HG02588 (cell line): Measurements from ENCODE around the gene SAMM50.

Experiments
- ATAC-seq: cut with Tn5 transposase; IDR thresholded peaks from one replicate; pipeline ENCODE4 v1.9.1; 2021; ENCODE audit warnings: mild to moderate bottlenecking, moderate library complexity; ENCODE audit not compliant: unreplicated experiment

Gene SAMM50

DNA sequence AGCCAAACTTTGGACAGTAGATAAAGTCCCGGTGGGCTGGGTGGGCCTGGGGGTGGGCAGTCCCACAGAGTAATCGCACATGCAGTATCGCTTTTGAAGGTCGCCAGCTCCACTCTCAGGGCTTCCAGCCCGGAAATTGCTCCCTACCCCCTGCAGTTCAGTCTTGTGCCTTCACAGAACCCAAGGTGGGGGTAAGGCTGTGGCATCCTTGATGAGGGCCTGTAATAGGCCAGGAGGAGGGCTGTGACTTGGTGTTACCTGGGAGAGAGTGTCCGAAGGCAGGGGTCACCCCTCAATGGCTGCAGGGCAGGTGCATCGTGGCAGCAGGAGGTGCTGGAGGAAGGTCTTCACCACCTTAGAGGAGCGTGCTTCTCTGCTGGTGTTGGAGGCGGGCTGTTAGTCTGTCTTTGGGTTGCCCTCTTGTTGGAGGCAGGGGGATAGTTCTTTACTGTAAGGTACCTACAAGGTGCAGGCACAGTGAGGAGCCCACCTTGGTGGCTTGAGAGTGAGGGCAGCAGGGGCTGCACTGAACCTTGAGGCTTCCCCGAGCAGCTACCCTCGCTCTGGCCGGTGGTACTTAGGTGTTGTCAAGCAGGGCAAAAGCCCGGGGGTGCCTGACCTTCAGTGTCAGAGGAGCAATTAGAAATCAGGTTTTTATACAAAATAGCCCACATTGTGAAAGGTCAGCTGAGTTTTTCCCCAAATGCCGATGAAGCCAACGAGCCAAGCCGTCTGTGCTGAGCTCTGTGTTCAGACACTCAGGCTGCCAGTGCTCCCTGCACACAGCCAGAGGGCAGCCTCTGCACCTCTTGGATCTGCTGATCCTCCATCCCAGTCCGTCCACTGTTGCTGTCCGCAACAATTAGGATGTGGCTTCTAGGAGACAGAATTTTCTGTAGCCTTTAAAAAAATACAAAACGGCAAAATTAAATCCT is 21.9 kb downstream of the SAMM50 start:
- no peak for ATAC-seq

DNA sequence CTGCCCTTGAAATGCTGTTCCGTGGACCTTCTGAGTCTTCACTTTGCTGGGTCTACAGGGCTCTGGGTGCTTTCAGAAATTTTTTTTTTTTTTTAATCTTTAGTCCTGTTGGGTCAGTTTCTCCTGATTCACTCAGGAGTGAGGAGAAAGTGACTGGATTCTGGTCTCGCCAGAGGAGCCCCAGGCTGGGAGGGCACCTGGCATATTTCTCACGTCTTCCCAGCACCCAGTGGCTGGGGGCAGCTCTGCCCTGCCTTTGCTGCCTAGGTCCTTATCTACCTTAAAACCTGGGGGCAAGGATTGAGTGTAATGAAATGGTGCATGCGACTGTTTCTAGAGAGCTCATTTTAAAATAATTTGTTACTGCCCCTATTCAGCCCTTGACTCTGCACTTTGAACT is 23.3 kb downstream of the SAMM50 start:
- ATAC-seq = no peak

DNA sequence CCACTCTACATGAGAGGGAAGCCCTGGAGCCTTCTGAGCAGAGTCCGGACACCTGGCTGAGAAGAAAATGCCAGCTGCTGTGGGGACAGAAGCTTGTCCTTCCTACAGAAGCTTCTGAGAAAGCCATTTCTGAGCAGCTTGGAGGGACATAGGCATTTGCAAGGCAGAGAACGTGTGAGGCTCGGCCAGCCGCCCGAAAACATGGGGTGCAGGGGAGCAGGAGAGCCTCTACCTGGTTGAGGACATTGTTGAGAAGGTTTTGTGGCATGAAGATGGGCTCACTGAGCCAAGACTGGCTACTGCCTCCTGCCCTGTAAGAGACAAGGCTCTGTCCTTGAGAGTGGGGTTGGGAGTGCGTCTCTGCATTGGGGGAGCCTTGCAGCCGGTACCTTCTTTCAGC is 25.3 kb downstream of the SAMM50 start:
- no peak for ATAC-seq

DNA sequence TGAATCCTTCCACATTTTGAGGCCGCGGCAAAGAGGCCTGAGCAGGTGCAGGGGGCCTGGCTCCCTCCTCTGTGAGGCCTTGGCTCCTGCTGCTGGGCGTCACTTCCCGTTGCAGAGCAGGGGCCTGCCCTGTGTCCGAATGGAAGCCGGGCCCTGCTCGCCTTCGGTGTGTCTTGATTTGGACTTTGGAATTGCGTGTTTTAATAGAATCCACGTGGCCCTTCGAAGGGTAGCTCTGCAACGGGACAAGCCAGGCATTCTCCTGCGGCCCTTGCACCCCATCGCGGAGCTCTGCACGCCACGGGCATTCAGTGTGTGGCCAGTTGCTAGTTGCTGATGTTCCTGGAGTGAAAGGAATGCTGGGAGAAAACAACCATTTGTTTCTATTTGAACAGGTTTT is 25.8 kb downstream of the SAMM50 start:
- no peak for ATAC-seq

DNA sequence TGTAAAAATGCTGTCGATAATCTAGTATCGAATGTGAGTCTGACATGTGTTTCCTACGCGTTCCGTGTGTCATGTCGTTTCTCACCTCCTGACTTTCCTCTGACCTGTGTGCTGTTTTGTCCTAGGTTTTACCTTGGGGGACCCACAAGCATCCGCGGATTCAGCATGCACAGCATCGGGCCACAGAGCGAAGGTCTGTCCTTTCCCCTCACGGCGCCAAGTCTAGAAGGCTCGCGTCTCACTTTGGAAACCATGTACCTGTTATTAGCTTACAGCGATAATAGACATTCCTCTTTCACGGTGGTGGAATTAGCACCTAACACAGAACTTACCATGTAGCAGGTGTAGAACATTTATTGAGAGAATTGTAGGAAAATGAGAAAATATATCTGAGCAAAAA is 28.6 kb downstream of the SAMM50 start:
- no peak for ATAC-seq

DNA sequence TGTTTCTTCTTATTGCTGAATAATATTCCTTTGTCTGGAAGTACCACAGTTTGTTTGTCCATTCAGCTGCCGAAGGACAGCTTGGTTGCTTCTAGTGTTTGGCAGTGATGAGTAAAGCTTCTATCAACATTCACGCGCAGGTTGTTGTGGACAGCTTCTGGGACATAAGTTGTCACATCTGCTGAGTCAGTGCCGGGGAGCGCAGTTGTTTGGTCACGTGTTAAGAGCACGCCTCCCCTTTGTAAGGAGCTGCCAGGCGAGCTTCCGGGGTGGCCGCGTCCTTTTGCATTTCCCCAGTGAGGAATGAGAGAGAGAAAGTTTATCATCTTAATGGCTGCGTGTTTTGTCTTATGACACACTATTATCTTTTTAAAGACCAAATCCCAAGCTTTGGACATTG is 30.3 kb downstream of the SAMM50 start:
- no peak for ATAC-seq

DNA sequence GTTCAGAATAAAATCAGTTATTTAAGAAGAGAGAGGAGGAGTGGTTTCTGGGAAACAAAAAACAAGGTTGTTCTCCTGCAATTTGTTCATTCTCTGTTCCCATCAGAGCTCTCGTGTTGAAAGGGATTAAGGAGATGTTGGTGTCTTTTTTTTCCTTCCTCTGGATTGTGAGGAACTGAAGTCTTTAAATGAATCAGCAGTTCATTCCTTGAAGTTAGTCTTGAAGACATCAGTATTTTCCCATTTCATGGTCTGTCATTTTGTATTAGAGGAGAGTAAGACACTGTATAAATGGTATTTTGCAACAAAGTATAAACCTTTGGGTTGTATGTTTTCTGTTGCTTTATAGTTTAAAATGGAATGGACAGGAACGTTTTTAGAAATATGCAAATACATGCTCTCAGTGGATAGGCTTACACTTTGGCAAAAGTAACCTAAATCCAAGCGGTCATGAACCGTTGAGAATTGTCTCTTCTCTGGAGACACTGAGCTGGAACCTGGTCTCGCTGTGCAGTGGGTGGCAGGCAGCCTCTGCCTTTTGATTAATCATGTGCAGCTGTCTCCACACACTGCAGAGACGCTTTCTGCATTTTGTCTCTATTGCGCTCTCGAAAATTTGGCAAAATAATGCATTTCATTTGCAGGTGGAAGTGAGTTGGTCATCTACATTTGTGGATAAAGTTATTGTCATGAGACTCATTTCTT is 33.0 kb downstream of the SAMM50 start:
- ATAC-seq = no peak

DNA sequence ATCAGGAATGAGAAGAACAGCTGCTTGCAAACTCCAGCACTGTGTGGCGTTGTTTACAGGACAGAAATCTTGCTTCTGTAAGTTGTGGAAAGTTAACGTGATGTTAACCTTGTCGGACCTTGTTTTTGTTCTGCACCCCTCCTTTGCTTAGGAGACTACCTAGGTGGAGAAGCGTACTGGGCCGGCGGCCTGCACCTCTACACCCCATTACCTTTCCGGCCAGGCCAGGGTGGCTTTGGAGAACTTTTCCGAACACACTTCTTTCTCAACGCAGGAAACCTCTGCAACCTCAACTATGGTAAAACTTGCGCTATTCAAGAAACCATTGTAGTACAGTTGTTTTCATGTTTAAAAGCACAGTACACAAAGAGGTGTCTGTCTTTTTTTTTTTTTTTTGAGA is 33.7 kb downstream of the SAMM50 start:
- no peak for ATAC-seq

DNA sequence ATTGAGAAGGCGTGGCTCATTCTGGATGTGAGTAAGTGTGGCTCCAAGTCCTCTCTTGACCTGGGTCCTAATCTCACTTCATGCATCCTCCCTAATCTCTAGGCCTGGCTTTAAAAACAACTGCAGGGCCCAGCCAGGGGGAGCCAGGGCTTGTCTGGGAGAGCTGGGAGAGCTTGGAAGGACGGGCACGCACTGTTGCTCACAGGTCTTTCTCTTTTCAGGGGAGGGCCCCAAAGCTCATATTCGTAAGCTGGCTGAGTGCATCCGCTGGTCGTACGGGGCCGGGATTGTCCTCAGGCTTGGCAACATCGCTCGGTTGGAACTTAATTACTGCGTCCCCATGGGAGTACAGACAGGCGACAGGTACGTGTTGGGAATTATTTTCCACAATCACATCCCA is 34.8 kb downstream of the SAMM50 start:
- ATAC-seq = no peak

DNA sequence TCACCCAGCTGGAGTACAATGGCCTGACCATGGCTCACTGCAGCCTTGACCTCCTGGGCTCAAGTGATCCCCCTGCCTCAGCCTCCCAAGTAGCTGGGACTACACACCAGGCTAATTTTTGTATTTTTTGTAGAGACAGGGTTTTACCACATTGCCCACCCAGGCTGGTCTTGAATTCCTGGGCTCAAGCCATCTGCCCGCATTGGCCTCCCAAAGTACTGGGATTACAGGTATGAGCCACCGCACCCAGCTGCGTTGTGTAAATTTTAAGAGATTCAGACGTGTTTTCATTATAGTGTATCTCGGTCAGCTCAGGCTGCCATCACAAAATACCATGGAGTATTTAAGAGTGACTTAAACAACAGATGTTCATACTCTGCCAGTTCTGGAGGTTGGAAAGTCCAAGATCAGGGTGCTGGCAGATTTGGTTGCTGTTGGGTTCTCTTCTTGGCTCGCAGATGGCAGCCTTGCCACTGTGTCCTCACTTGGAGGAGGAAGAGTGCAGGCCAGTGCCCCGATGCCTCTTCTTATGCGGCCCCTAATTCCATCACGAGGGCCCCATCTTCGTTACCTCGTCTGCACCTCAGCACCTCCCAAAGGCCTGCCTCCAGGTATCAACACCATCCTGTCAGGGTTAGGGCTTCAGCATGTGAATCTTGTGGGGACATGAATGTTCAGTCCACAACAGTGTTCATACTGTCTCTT is 36.2 kb downstream of the SAMM50 start:
- ATAC-seq = no peak

DNA sequence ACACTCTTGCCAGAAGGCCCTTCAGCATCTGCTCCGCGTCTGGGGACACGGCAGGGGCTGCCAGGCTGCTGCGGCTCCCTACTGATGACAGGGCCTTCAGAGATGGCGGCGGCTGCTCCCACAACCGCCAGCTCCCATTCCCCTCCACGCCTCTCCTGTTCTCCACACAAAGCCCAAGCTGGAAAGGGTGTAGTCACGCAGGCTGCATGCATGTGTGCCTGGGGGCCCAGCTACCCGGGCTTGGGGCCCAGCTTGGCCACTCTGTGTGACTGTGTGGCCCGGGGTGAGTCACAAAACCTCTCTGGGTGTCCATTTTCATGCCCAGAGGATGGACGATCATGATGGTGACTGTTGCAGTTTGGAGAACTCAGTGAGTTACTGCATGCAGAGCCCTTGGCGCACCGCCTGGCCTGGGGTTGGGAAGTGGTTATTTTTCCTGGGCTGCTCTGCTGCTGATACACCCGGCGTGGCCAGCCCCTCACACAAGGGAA is 37.1 kb downstream of the SAMM50 start:
- no peak for ATAC-seq

DNA sequence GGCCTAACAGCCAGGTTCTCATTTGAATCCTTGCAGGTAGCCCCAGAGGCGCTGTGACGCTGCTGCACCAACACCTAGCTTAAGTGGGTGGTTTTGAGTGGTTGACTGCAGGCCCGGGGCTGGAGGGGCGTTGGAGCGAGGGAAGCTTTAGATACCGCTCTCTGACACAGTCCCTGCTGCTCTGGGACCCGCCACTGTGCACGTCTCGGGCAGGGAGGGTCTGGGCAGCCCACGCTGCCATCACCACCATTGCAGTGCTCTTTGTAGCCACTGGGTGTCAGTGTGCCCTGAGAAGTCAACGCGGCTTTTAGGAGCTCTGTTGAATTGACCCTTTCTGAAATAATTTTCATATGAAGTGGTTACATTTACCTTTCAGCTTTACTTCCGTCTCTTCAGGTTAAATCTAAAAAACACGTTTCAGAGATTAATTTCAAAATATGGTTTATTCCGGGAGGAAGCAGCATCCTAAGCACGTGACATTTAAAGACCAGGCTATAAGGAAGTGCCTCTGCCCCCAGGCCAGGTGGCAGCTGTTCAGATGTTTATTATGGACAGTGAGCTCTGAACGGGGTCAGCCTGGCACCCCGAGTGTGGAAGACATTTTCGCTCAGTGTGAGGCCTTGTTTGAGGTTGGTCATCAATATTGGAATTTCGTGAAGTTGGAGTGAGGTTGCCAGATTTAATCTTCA is 38.0 kb downstream of the SAMM50 start:
- no peak for ATAC-seq

DNA sequence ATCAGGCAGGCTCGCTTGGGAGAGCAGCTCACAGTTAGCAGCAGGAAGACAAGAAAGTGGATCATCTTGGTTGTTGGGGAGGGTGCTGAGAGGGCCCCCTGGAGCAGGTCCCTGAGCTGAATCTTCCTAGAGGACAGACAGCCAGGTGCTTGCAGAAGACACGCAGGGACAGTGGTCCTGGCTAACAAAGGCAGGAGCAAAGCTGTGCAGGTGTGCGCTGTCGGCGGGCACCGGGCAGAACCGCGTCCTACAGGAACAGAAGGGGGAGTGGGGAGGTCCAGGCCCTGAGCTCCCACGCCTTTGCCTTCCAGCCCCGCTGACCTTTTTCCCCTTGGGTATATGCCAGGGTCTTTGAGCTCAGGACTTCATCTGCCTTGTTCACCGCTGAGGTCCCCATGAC is 38.8 kb downstream of the SAMM50 start:
- ATAC-seq = no peak

DNA sequence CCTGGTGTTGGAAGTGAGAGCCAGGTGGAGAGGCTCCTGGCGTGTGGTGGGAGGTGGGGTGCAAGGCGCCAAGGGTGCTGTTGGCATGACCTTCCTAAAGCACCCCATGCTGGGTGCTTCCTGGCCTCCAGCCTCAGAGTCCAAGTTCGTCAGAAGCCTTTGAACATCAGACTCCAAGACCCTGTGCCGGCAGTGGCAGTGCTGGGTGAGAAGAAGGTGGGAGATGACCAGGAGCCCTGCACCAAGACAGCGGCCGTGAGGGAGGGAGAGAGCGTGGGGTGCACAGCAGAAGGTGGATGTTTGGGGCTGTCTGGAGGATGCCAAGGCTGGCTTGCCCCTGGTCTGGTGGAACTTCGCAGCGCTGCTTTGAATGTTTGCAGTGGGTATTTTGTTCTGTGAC is 39.2 kb downstream of the SAMM50 start:
- ATAC-seq = no peak

DNA sequence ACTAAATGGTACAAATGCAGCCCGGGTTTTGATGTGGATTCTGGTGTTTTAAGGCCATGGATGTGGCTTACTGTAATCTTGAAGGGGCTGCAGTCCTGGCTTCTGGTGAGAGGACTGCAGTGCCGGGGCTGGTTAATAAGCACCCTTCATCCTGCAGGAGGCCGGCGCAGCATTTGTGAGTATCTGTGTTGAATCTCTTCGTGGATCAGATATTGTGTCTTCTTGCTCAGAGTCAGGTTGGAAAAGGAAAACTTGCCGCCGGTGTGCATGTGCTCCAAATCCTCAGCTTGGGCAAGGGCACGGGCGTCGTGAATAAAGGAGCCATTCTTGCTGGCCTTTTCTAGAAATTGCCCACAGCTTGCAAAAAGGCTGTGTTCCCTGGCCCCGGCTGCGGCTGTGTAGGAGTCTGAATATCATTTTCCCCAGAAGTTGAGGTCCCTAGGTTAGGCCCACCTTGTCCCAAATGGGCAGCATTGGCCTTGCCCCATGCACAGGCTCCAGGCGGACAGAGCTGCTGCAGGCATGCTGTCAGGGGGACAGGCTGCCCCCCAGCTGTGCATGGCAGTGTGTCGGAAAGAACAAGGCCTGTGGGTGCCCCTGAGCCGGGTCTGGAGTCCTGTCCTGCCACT is 39.9 kb downstream of the SAMM50 start:
- no peak for ATAC-seq

DNA sequence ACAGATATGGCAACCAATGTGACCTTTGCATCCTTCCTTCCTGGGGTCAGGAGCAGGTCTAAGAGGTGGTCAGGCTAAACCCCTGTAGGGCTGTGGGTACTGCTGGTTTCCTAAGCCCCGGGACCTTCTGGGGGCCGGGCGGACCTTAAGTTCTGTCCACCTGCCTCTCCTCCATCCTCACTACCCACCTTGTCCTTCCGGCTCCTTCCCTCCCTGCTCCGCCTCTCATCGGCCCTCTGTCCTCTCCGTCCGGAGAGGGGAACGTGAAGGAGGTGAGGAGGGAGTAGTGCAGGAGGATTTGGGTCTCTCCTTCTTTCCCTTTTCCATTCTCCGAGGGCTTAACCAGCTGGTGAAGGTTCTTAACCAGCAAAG is 40.5 kb downstream of the SAMM50 start:
- no peak for ATAC-seq

DNA sequence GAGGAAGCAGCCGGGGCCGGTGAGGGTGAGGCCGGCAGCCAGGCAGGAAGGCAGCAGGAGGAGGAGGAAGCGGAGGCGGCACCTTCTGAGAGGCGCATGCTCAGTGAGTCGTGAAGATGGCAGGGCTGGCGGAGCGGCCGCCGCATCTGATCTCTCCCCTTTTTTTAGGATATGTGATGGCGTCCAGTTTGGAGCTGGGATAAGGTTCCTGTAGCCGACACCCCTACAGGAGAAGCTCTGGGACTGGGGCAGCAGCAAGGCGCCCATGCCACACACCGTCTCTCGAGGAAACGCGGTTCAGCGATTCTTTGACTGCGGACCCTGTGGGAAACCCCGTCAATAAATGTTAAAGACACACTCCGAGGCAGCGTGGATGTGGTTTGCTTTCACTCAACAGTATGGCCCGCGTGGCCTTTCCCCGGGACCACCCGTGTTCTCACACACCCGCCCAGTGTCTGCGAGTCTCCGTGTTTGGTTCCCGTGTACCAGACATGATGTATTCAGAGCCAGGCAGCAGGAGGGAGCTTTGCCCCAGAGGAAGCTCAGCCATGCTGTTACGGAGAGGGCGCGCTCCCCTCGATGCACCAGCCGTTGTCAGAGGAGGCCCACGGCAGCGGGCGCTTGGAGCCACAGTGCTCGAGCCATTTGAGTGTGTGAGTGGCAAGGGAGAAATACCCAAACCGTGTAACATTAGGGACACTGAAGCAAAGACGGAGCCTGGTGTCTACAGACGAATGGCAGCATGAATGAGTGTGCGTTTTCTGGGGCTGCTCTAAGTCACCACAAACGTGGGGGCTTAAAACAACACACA is 41.1 kb downstream of the SAMM50 start:
- ATAC-seq = peak; percentile 65

DNA sequence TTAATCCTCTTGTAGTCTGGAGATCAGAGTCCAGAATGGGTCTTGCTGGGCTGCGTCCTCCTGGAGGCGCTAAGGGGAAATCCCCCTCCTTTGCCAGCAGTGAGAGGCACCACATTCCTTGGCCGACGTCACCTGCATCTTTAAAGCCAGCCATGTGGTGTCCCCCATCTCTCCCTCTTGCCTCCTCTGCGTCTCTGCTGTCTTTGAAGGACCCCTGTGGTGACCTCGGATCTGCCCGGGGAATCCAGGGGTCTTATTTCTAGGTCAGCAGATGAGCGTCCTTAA is 41.7 kb downstream of the SAMM50 start:
- ATAC-seq = no peak

DNA sequence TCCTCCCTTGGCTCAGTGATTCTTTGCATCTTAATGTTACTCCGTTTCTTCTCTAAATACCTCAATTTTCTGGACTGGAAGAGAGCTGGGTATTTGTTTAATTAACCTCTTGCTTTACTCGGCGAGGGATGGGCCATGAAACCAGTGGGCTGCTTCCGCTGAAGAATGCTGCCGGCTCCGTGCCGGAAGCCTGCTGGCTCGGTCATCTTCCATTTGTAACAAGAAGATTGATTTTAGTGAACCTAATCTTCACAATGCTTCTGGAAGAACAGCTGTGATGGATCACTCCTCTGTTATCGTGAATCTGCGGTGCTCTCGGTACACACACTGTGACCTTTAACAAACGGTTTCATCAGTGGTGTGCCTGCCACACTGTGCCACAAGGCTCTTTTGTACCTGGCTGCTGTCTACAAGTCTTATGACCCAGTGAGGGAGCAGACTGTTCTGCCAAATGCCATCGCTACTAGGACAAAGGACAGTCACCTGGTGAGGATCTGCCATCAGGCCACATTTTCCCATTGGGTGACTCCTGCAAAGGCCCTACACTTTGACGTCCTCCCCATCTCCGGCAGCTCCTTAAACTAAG is 43.5 kb downstream of the SAMM50 start:
- no peak for ATAC-seq

DNA sequence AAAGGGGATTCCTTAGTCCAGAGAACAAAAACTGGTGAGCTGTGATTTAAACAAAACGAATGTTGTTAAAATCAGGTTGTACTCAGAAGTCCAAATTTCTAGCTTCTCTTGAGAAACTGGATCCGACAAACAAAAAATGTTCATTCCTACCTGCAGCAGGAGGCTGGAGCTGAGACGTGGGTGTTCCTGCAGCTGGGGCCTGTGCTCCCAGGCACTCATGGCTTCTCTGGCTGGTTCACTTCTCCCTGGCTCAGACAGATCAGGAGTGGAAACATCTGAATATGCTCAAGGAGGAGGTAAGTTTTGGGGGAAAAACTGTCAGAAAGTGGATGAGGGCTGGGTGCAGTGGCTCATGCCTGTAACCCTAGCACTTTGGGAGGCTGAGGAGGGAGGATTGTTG is 44.1 kb downstream of the SAMM50 start:
- no peak for ATAC-seq
